ENCODE results near the gene BRCA2.

DNA sequence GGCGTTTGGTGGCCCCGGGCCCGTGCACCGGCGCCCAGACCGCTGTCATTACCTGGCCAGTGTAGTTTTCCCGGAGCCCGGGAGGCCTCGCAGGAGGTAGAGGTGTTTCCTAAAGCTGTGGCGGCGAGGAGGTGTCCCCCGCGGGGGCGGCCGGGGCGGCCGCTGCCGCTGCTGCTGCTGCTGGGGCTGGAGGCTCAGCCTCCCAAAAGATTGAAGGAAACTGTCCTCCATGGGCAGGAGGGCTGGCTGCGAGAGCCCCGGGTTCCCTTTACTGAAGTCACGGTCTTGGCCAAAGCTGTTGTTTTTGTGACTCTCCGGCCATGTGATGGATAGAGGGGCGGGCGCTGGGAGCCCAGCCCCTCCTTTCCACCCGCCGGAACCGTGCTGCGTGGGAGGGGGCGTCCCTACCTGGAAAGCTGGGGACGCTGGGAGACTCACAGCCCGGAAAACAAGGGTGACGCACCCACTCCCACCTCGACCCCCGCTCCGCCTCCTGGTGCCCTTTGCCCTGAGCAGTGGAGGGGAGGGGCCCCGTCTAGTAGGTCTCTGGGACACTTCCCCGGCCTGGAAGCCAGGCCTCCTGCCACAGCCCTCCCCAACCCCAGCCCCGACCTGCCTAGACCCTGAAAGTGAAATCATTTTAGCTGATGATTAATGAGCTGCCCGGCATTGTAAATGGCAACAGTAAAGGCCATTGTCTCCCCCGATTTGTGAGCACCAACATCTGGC lies 112.7 kb downstream of the BRCA2 start, which contains the start of gene N4BP2L1:
- TF ChIP-seq, protein P1, sequence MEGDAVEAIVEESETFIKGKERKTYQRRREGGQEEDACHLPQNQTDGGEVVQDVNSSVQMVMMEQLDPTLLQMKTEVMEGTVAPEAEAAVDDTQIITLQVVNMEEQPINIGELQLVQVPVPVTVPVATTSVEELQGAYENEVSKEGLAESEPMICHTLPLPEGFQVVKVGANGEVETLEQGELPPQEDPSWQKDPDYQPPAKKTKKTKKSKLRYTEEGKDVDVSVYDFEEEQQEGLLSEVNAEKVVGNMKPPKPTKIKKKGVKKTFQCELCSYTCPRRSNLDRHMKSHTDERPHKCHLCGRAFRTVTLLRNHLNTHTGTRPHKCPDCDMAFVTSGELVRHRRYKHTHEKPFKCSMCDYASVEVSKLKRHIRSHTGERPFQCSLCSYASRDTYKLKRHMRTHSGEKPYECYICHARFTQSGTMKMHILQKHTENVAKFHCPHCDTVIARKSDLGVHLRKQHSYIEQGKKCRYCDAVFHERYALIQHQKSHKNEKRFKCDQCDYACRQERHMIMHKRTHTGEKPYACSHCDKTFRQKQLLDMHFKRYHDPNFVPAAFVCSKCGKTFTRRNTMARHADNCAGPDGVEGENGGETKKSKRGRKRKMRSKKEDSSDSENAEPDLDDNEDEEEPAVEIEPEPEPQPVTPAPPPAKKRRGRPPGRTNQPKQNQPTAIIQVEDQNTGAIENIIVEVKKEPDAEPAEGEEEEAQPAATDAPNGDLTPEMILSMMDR (IDR thresholded peaks at IDR 0.05; ENCODE audit: insufficient read depth, low read length, poor library complexity, severe bottlenecking) = no peak
- TF ChIP-seq EZH2phosphoT487 (conservative IDR thresholded peaks at IDR 0.05; ENCODE audit: low read length) = no peak

All from SU-DHL-6 (cell line).